Mucosa of descending colon (tissue), 3 donors: ENCODE data around the gene FAM83C. TPM values are rescaled to one million over a fixed set of nuclear protein-coding genes. Genes with fewer than 3 reads are reported as not detected.

Source experiments
- ATAC-seq: fragments of 200-7000 bp; cut with Tn5 transposase; one replicate; pipeline ENCODE4 v1.9.1; 2020; ENCODE audit warnings: mild to moderate bottlenecking, moderate library complexity
- DNase-seq, 3 donors: peaks; one replicate each; pipeline ENCODE4 v3.0.0-alpha.2; 2020
- H3K36me3 ChIP-seq: fragments of 200-600 bp; one replicate; pipeline ENCODE4 v1.8.0; 2021; ENCODE audit warnings: low read depth, mild to moderate bottlenecking
- H3K4me1 ChIP-seq: fragments of 200-600 bp; one replicate; pipeline ENCODE4 v1.8.0; 2021; ENCODE audit warnings: low read depth, mild to moderate bottlenecking
- H3K4me3 ChIP-seq: fragments of 200-600 bp; one replicate; pipeline ENCODE4 v1.8.0; 2021; ENCODE audit warnings: mild to moderate bottlenecking
- H3K9me3 ChIP-seq: fragments of 200-600 bp; one replicate; pipeline ENCODE4 v1.8.0; 2021; ENCODE audit warnings: mild to moderate bottlenecking
- CTCF ChIP-seq: fragments of 200-600 bp; IDR thresholded peaks from one replicate; pipeline ENCODE4 v1.8.0; 2022; ENCODE audit warnings: antibody characterized with exemption, mild to moderate bottlenecking
- intact Hi-C, 2 donors: fragments of 100-400 bp; cut with DNase I in 1 of 2; cut with micrococcal nuclease in 1 of 2; formaldehyde crosslinking; loops; one replicate each; pipeline versions ENCODE4 v1.11.0 to v1.11.1; 2022; cut with DNase I, micrococcal nuclease
- total RNA-seq, 3 donors: library from RNA; stranded (reverse); fragmentation: NEBNext Ultra II Directional in 2 of 3; extraction: Animal tissue kit (Norgen Biotek cat#: 25700) in 2 of 3; gene quantifications; one replicate each; pipeline versions ENCODE4 v1.2.1 to v1.2.4, GENCODE V29; 2021 to 2023
- donor health status: DM: no; HTN: no; CAD: no; lungs with moderate emphysema.
- donor health status: DM: no; HTN: no; CAD: no.
- donor health status: DM: no; HTN: yes; CAD: no.

FAM83C gene
- total RNA-seq, 3 donors from 2014 or later: 0.13 to 0.41 TPM; not detected in 1

- DNase-seq (no peak), ATAC-seq (no peak)
- Histone ChIP-seq H3K4me1 (no peaks in the 10 kb centered on the region), H3K36me3 (no peaks in the 10 kb centered on the region), H3K9me3 (no peaks in the 10 kb centered on the region), H3K4me3 (no peak overlapping the region)
- no peak for TF ChIP-seq CTCF
- intact Hi-C loops: no loop called here
Observed at GRCh38 chr20:35238170-35238569, 54.1 kb downstream of the FAM83C start.

- Histone ChIP-seq H3K4me1 (no peaks in the 10 kb centered on the region), H3K36me3 (no peaks in the 10 kb centered on the region), H3K4me3 (no peak overlapping the region), H3K9me3 (no peaks in the 10 kb centered on the region)
- DNase-seq: no peak
- intact Hi-C loops: no loop called here
- no peak for TF ChIP-seq CTCF
- ATAC-seq: no peak
Observed at GRCh38 chr20:35237486-35237885, 54.7 kb downstream of the FAM83C start.

GRCh38 chr20:35235881-35236280, 56.3 kb downstream of the FAM83C start:
- intact Hi-C loops: no loop called here
- ATAC-seq: no peak
- H3K9me3 ChIP-seq: no peaks in the 10 kb centered on the region

More at GRCh38 chr20:35235881-35236280, 56.3 kb downstream of the FAM83C start:
- no peaks in the 10 kb centered on the region for H3K4me1 ChIP-seq
- no peak for TF ChIP-seq CTCF
- no peaks in the 10 kb centered on the region for H3K36me3 ChIP-seq
- no peak overlapping the region for H3K4me3 ChIP-seq
- no peak for DNase-seq

Other genes starting within 250 kb of the FAM83C start
- 10 to 100 TPM; 49.6 to 60.5 (median 53.8) TPM for gene TRPC4AP, start 199.6 kb downstream of the FAM83C start, total RNA-seq
- gene EDEM2, start 145.1 kb downstream of the FAM83C start, total RNA-seq: 10 to 100 TPM; 17.9 to 32.1 (median 22.5) TPM
- 10 to 100 TPM in 2 of 3 donors, 1 to 10 TPM in 1; 6.1 to 15.0 (median 11.7) TPM for gene PROCR, start 120.4 kb downstream of the FAM83C start, total RNA-seq
- gene MMP24, start 65.7 kb downstream of the FAM83C start, total RNA-seq: under 1 TPM; 0.24 to 0.70 (median 0.58) TPM
- gene MMP24OS, start 14.3 kb downstream of the FAM83C start, total RNA-seq: 100 to 1,000 TPM in 2 of 3 donors, 10 to 100 TPM in 1; 90.9 to 156 (median 124) TPM
- 100 to 1,000 TPM; 105 to 206 (median 182) TPM for gene EIF6, start 7.7 kb downstream of the FAM83C start, total RNA-seq
- 10 to 100 TPM; 43.7 to 88.4 (median 67.9) TPM for gene UQCC1, start 119.5 kb upstream of the FAM83C start, total RNA-seq
- gene GDF5, start 145.8 kb upstream of the FAM83C start, total RNA-seq: 1 to 10 TPM in 1 of 3 donors, under 1 TPM in 1, not detected in 1; 0.24 to 2.3 TPM
- 10 to 100 TPM; 18.1 to 37.8 (median 27.3) TPM for gene CEP250, start 163.2 kb upstream of the FAM83C start, total RNA-seq
- not detected for gene C20orf173, start 237.2 kb upstream of the FAM83C start, total RNA-seq
- 100 to 1,000 TPM; 194 to 283 (median 206) TPM for gene ERGIC3, start 249.7 kb upstream of the FAM83C start, total RNA-seq